GM23338 (cell line): ENCODE measurements around the gene LDLRAD3.

Source experiments
- CREB1 ChIP-seq: fragments of 250-450 bp; sonication (Bioruptor Pico); IDR thresholded peaks from 2 replicates; pipeline ENCODE4 v1.5.0; 2020; ENCODE audit warnings: low read depth, mild to moderate bottlenecking, moderate library complexity
- CTCF ChIP-seq, 2 experiments: fragments of 200-600 bp in 1 of 2; sonication (generic) in 1 of 2; conservative IDR thresholded peaks; 2 replicates each; pipeline versions ENCODE4 v1.5.1 to v1.6.1; 2016 to 2017; ENCODE audit warnings: antibody characterized with exemption in 2 of 2, low read depth in 2 of 2, mild to moderate bottlenecking in 2 of 2, moderate library complexity in 1 of 2
- EZH2 ChIP-seq: fragments of 200-600 bp; sonication (generic); IDR thresholded peaks from one replicate; pipeline ENCODE4 v1.8.0; 2017; ENCODE audit warnings: antibody characterized with exemption, mild to moderate bottlenecking, low read depth; ENCODE audit not compliant: unreplicated experiment
- EZH2phosphoT487 ChIP-seq: fragments of 200-600 bp; sonication (generic); IDR thresholded peaks from one replicate; pipeline ENCODE4 v1.8.1; 2018; ENCODE audit warnings: antibody characterized with exemption; ENCODE audit not compliant: unreplicated experiment
- JUNB ChIP-seq: IDR thresholded peaks from one replicate; pipeline ENCODE4 v1.6.1; 2016; ENCODE audit warnings: antibody characterized with exemption; ENCODE audit not compliant: unreplicated experiment
- POLR2AphosphoS5 ChIP-seq: IDR thresholded peaks from 2 replicates; pipeline ENCODE4 v1.6.1; 2016; ENCODE audit warnings: antibody characterized with exemption, low read depth
- STAT1 ChIP-seq: IDR thresholded peaks from one replicate; pipeline ENCODE4 v1.6.1; 2016; ENCODE audit warnings: antibody characterized with exemption; ENCODE audit not compliant: unreplicated experiment
- ZNF114 ChIP-seq: fragments of 250-450 bp; sonication (Bioruptor Pico); IDR thresholded peaks from 2 replicates; pipeline ENCODE4 v1.5.0; 2020; ENCODE audit warnings: mild to moderate bottlenecking, moderate library complexity
- ZNF462 ChIP-seq: fragments of 250-450 bp; sonication (Bioruptor Pico); IDR thresholded peaks from 2 replicates; pipeline ENCODE4 v1.5.0; 2020; ENCODE audit warnings: mild to moderate bottlenecking, moderate library complexity
- TF ChIP-seq, protein P1 (sequence below): IDR thresholded peaks from one replicate; pipeline ENCODE4 v1.6.1; 2018; ENCODE audit warnings: antibody characterized with exemption; ENCODE audit not compliant: unreplicated experiment

- TF ChIP-seq JUNB, result no peak
- TF ChIP-seq CTCF (conservative IDR thresholded peaks at IDR 0.05; ENCODE audit: low read depth in 2 of 2), result no peak
- no peak for TF ChIP-seq EZH2
- TF ChIP-seq EZH2phosphoT487, result no peak
- TF ChIP-seq POLR2AphosphoS5, result no peak
- no peak for TF ChIP-seq ZNF462 (CRISPR knock-in tag)
- TF ChIP-seq, protein P1, sequence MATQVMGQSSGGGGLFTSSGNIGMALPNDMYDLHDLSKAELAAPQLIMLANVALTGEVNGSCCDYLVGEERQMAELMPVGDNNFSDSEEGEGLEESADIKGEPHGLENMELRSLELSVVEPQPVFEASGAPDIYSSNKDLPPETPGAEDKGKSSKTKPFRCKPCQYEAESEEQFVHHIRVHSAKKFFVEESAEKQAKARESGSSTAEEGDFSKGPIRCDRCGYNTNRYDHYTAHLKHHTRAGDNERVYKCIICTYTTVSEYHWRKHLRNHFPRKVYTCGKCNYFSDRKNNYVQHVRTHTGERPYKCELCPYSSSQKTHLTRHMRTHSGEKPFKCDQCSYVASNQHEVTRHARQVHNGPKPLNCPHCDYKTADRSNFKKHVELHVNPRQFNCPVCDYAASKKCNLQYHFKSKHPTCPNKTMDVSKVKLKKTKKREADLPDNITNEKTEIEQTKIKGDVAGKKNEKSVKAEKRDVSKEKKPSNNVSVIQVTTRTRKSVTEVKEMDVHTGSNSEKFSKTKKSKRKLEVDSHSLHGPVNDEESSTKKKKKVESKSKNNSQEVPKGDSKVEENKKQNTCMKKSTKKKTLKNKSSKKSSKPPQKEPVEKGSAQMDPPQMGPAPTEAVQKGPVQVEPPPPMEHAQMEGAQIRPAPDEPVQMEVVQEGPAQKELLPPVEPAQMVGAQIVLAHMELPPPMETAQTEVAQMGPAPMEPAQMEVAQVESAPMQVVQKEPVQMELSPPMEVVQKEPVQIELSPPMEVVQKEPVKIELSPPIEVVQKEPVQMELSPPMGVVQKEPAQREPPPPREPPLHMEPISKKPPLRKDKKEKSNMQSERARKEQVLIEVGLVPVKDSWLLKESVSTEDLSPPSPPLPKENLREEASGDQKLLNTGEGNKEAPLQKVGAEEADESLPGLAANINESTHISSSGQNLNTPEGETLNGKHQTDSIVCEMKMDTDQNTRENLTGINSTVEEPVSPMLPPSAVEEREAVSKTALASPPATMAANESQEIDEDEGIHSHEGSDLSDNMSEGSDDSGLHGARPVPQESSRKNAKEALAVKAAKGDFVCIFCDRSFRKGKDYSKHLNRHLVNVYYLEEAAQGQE, result no peak
- no peak for TF ChIP-seq ZNF114 (CRISPR knock-in tag)
- TF ChIP-seq CREB1 (CRISPR knock-in tag), result no peak
- no peak for TF ChIP-seq STAT1
Measured at GRCh38 chr11:36218283-36218921, 274.5 kb downstream of the LDLRAD3 start.
